ENCODE data around the gene RSAD1.

GRCh38 chr17:50469671-50470305 lies 8.9 kb upstream of the RSAD1 start:
- TF ChIP-seq RXRA (IDR thresholded peaks at IDR 0.05), result no peak
- TF ChIP-seq, protein P1, sequence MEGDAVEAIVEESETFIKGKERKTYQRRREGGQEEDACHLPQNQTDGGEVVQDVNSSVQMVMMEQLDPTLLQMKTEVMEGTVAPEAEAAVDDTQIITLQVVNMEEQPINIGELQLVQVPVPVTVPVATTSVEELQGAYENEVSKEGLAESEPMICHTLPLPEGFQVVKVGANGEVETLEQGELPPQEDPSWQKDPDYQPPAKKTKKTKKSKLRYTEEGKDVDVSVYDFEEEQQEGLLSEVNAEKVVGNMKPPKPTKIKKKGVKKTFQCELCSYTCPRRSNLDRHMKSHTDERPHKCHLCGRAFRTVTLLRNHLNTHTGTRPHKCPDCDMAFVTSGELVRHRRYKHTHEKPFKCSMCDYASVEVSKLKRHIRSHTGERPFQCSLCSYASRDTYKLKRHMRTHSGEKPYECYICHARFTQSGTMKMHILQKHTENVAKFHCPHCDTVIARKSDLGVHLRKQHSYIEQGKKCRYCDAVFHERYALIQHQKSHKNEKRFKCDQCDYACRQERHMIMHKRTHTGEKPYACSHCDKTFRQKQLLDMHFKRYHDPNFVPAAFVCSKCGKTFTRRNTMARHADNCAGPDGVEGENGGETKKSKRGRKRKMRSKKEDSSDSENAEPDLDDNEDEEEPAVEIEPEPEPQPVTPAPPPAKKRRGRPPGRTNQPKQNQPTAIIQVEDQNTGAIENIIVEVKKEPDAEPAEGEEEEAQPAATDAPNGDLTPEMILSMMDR (IDR thresholded peaks at IDR 0.05; ENCODE audit: low read depth, low read length, missing input control), result no peak
- no peak for TF ChIP-seq JUND (IDR thresholded peaks at IDR 0.05)
- no peak for TF ChIP-seq RAD21 (IDR thresholded peaks at IDR 0.05)
- TF ChIP-seq NR2F2 (IDR thresholded peaks at IDR 0.05), result no peak
- no peak for TF ChIP-seq TAF1 (conservative IDR thresholded peaks at IDR 0.05)

Measured in liver (tissue), 3 donors.